Tibial nerve (tissue), 4 donors: ENCODE results near the gene CARD9. TPM values are rescaled to one million over a fixed set of nuclear protein-coding genes. Genes with fewer than 3 reads are reported as not detected.

ENCODE experiments used
- DNase-seq, 2 donors: peaks; one replicate each; pipeline ENCODE4 v3.0.0-alpha.2; 2019; ENCODE audit warnings: low spot score in 2 of 2
- H3K27ac ChIP-seq, 4 donors: fragments of 200-600 bp; sonication (generic) in 3 of 4; one replicate each; pipeline ENCODE4 v1.5.1; 2017 to 2019; ENCODE audit warnings: mild to moderate bottlenecking in 1 of 4
- H3K27me3 ChIP-seq, 2 donors: fragments of 200-600 bp; sonication (generic) in 1 of 2; one replicate each; pipeline versions ENCODE4 v1.5.1 to v1.6.0; 2017 to 2019
- H3K36me3 ChIP-seq, 3 donors: fragments of 200-600 bp; sonication (generic); one replicate each; pipeline ENCODE4 v1.5.1; 2018 to 2019
- H3K4me1 ChIP-seq, 4 donors: fragments of 200-600 bp; sonication (generic) in 3 of 4; one replicate each; pipeline ENCODE4 v1.5.1; 2017 to 2019
- H3K4me3 ChIP-seq, 4 donors: fragments of 200-600 bp; sonication (generic) in 3 of 4; one replicate each; pipeline ENCODE4 v1.5.1; 2017 to 2019; ENCODE audit warnings: mild to moderate bottlenecking in 1 of 4, moderate library complexity in 1 of 4
- H3K9me3 ChIP-seq, 4 donors: fragments of 200-600 bp; sonication (generic) in 3 of 4; one replicate each; pipeline ENCODE4 v1.5.1; 2017 to 2019
- EP300 ChIP-seq, 2 donors: sonication (generic); formaldehyde crosslinking; IDR thresholded peaks; one replicate each; pipeline ENCODE4 v1.6.1; 2017; ENCODE audit warnings: antibody characterized with exemption in 2 of 2, mild to moderate bottlenecking in 1 of 2
- POLR2A ChIP-seq, 2 donors: fragments of 450-650 bp; IDR thresholded peaks; one replicate each; pipeline ENCODE4 v1.6.1; 2017; ENCODE audit warnings: antibody characterized with exemption in 2 of 2, mild to moderate bottlenecking in 2 of 2, moderate library complexity in 2 of 2
- WGBS, 2 donors: methylation state at CpG; one replicate each; pipeline ENCODE4 v1.1.5; 2018; 5-methylcytosine and 5-hydroxymethylcytosine counted together
- total RNA-seq, 4 donors: library from RNA; depleted of rRNA; stranded (reverse); fragments of >200 nt; gene quantifications; one replicate each; pipeline ENCODE4 v1.1.0, GENCODE V29; 2016
- TF ChIP-seq, protein P1 (sequence below), 5 experiments: fragments of 200-600 bp in 3 of 5; fragments of 450-650 bp in 2 of 5; sonication (generic) in 3 of 5; IDR thresholded peaks; one replicate each; pipeline ENCODE4 v1.5.1; 2016 to 2019; ENCODE audit warnings: antibody characterized with exemption in 5 of 5, mild to moderate bottlenecking in 3 of 5, moderate library complexity in 2 of 5

CARD9 gene
- total RNA-seq, 4 donors from 2014 or later: 3.1 to 19.8 (median 3.1) TPM

DNA sequence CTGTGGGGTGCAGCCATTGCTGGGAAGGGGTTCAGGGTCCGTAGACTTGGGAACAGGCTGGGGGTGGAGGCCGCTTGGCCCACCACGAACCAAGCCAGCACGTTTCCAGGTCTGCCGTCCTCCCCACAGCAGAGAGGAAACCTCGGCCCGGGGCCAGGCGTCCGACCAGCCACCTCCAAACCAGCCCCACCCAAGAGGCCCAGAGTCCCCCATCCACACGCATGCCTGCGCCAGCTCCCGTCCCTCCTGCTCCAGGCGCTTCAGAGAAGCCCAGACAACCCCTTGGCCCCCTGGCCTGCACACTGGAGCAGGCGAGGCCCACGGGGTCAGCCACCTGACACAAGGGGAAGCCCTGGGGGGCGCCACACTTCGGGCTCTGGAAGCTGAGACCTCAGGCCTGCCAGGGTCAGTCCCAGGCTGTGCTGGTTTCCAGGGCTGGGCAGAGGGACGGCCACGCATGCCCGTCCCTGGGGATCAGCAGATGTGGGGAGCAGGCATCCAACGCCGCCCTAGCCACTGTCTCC is 16.2 kb downstream of the CARD9 start:
- 77 to 82% methylated on average over 17 of the region's 22 CpGs for WGBS, 2 donors
- no peaks in the 10 kb centered on the region for H3K27me3 ChIP-seq
- H3K36me3 ChIP-seq: peaks cover 0 to 30% (median 0%) of the 10 kb centered on the region in 3 donors
- no peak overlapping the region for H3K4me3 ChIP-seq
- TF ChIP-seq EP300 (IDR thresholded peaks at IDR 0.05) (no peak), POLR2A (IDR thresholded peaks at IDR 0.05) (no peak)
- TF ChIP-seq, protein P1, sequence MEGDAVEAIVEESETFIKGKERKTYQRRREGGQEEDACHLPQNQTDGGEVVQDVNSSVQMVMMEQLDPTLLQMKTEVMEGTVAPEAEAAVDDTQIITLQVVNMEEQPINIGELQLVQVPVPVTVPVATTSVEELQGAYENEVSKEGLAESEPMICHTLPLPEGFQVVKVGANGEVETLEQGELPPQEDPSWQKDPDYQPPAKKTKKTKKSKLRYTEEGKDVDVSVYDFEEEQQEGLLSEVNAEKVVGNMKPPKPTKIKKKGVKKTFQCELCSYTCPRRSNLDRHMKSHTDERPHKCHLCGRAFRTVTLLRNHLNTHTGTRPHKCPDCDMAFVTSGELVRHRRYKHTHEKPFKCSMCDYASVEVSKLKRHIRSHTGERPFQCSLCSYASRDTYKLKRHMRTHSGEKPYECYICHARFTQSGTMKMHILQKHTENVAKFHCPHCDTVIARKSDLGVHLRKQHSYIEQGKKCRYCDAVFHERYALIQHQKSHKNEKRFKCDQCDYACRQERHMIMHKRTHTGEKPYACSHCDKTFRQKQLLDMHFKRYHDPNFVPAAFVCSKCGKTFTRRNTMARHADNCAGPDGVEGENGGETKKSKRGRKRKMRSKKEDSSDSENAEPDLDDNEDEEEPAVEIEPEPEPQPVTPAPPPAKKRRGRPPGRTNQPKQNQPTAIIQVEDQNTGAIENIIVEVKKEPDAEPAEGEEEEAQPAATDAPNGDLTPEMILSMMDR (IDR thresholded peaks at IDR 0.05): no peak
- no peak for DNase-seq
- no peaks in the 10 kb centered on the region for H3K9me3 ChIP-seq
- H3K4me1 ChIP-seq: peaks cover 0 to 82% (median 28%) of the 10 kb centered on the region in 4 donors
- peak overlapping the region in 2 of 4 donors; percentile 83 to 98 for H3K27ac ChIP-seq

DNA sequence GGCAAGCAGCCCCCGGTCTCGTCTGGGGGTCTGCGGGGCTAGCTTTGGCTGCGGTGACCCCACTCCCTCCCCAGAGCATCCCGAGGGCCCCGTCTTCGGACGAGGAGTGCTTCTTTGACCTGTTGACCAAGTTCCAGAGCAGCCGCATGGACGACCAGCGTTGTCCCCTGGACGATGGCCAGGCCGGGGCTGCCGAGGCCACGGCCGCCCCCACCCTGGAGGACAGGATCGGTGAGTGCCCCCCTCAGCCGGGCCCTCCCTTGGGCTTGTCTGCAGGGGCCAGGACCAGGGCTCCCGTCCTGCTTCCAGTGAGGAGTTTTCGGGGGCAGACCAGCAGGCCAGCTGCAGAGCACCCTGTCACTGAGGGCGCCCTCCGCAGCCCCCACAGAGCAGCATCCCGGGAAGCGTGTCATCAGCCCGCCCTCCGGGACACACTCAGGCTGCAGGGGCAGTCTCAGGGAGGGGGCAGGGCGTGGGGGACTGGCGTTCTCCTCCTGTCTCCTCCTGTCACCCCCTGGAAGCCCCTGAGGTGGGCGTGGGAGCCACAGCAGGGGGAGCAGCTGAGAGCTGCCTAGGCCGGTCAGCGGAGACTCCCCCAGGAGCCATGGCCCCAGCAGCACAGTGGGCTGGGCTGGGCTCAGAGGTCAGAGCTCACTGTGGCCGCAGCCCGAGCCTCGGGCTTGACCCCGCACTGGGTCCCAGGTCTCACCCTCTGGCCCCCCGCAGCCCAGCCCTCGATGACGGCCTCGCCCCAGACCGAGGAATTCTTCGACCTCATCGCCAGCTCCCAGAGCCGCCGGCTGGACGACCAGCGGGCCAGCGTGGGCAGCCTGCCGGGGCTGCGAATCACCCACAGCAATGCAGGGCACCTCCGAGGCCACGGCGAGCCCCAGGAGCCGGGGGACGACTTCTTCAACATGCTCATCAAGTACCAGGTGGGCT is 17.6 kb downstream of the CARD9 start:
- 31 to 39% methylated on average over 36 to 44 of the region's 54 CpGs for WGBS, 2 donors

DNA sequence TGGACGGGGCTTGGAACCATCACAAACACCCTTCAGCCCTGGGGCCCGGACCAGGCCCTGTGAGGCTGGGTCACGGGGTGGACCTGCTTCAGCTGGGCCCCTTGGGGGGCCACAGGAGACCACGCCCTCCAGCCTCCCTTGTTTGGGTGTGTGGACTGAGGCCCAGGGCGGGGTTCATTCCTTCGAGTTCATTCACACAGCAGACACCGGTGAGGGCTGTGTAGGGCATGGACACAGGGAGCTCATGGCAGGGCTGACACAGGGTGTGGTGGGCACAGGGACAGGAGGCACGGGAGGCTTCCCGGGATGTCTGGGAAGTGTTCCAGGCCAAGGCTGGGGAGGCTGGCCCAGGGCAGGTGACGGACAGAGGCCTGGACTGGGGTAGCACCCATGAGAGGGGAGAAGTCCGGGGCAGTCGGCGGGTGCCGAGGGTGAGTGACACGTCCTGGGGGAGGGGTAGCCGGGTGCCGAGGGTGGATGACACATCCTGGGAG is 18.8 kb downstream of the CARD9 start:
- no peaks in the 10 kb centered on the region for H3K9me3 ChIP-seq
- H3K4me3 ChIP-seq: no peak overlapping the region
- H3K27me3 ChIP-seq: no peaks in the 10 kb centered on the region
- H3K36me3 ChIP-seq: peaks cover 0 to 51% (median 0%) of the 10 kb centered on the region in 3 donors
- peaks cover 0 to 56% (median 17%) of the 10 kb centered on the region in 4 donors for H3K4me1 ChIP-seq
- DNase-seq: peak in 1 of 2 donors; percentile 35
- H3K27ac ChIP-seq: peak overlapping the region; percentile 56 to 84 (median 60)
- 19 to 43% methylated on average over 11 to 12 of the region's 17 CpGs for WGBS, 2 donors
- TF ChIP-seq, protein P1 (IDR thresholded peaks at IDR 0.05): no peak
- TF ChIP-seq POLR2A (IDR thresholded peaks at IDR 0.05): no peak
- no peak for TF ChIP-seq EP300 (IDR thresholded peaks at IDR 0.05)

More for the DNA sequence above, 17.6 kb downstream of the CARD9 start:
- Histone ChIP-seq H3K4me3 (no peak overlapping the region), H3K27ac (peak overlapping the region; percentile 3 to 98 (median 60)), H3K9me3 (no peaks in the 10 kb centered on the region), H3K27me3 (no peaks in the 10 kb centered on the region), H3K36me3 (peaks cover 0 to 38% (median 0%) of the 10 kb centered on the region in 3 donors), H3K4me1 (peaks cover 0 to 68% (median 19%) of the 10 kb centered on the region in 4 donors)
- no peak for DNase-seq
- no peak for TF ChIP-seq EP300 (IDR thresholded peaks at IDR 0.05)
- TF ChIP-seq, protein P1 (IDR thresholded peaks at IDR 0.05): no peak
- no peak for TF ChIP-seq POLR2A (IDR thresholded peaks at IDR 0.05)

DNA sequence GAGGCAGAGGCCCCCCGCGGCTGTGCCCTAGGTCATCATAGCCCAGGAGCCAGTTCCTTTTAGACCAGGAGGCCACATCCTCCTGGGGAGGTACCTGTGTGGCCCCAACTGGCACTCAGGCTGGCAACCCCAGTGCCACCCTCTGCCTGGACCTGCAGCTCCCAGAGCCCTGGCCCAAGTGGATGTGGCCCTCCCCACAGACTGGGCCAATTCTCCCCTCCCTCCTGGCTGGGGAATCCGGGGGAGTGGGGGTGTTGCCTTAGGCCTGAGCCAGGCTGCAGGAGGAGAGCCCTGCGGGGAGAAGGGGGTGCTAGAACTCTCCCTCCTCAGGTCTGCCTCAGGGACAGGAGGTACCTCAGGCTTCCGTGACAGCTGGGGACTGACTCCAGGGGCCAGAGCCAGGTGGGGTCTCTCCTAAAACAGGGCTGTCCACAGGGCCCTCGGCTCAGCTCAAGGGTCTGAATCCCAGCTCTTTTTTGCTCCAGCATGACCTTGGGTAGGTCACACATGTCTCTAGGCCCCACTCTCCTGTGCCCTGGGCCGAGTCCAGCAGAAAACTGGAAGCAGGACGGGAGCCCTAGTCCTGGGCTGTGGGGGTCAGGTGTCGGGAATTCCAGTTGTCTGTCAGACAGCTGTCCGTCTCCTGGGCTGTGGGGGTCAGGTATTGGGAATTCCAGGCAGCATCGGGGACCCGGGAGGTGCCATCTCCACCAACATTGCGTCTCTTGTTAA is 19.5 kb downstream of the CARD9 start:
- Histone ChIP-seq H3K4me1 (peaks cover 0 to 48% (median 17%) of the 10 kb centered on the region in 4 donors), H3K36me3 (peaks cover 0 to 54% (median 0%) of the 10 kb centered on the region in 3 donors), H3K27me3 (no peaks in the 10 kb centered on the region), H3K9me3 (no peaks in the 10 kb centered on the region), H3K4me3 (no peak overlapping the region), H3K27ac (peak overlapping the region; percentile 56 to 84 (median 60))
- TF ChIP-seq EP300 (IDR thresholded peaks at IDR 0.05) (no peak), POLR2A (IDR thresholded peaks at IDR 0.05) (no peak)
- TF ChIP-seq, protein P1 (IDR thresholded peaks at IDR 0.05): no peak
- DNase-seq: no peak
- WGBS, 2 donors: 69 to 76% methylated on average over 9 to 11 of the region's 13 CpGs
